ENCODE results near the gene MACROD2.

MACROD2 gene

GRCh38 chr20:14896569-14896968 is 901.3 kb downstream of the MACROD2 start:
- TF ChIP-seq CTCF (IDR thresholded peaks at IDR 0.05; ENCODE audit: low read depth, low read length, missing control alignments), result no peak
- no peak for DNase-seq (ENCODE audit: extremely low read depth, low read depth)

GRCh38 chr20:14897608-14898007 is 902.3 kb downstream of the MACROD2 start:
- TF ChIP-seq CTCF (IDR thresholded peaks at IDR 0.05; ENCODE audit: low read depth, low read length, missing control alignments), result no peak
- DNase-seq (ENCODE audit: extremely low read depth, low read depth), result no peak
- no peak overlapping the region for H3K4me3 ChIP-seq (replicated peaks; ENCODE audit: low read depth, low read length)

More at GRCh38 chr20:14896569-14896968, 901.3 kb downstream of the MACROD2 start:
- H3K4me3 ChIP-seq (replicated peaks; ENCODE audit: low read depth, low read length), result no peak overlapping the region

- TF ChIP-seq CTCF (IDR thresholded peaks at IDR 0.05; ENCODE audit: low read depth, low read length, missing control alignments), result no peak
- no peak overlapping the region for H3K4me3 ChIP-seq (replicated peaks; ENCODE audit: low read depth, low read length)
- no peak for DNase-seq (ENCODE audit: extremely low read depth, low read depth)
These were observed 907.2 kb downstream of the MACROD2 start for GRCh38 chr20:14902432-14903089.

GRCh38 chr20:14906908-14907434 is 911.7 kb downstream of the MACROD2 start:
- H3K4me3 ChIP-seq (replicated peaks; ENCODE audit: low read depth, low read length), result no peak overlapping the region

GRCh38 chr20:14910126-14910525 is 914.8 kb downstream of the MACROD2 start:
- no peak overlapping the region for H3K4me3 ChIP-seq (replicated peaks; ENCODE audit: low read depth, low read length)
- no peak for TF ChIP-seq CTCF (IDR thresholded peaks at IDR 0.05; ENCODE audit: low read depth, low read length, missing control alignments)
- DNase-seq (ENCODE audit: extremely low read depth, low read depth), result no peak

More at GRCh38 chr20:14906908-14907434, 911.7 kb downstream of the MACROD2 start:
- DNase-seq (ENCODE audit: extremely low read depth, low read depth), result no peak
- no peak for TF ChIP-seq CTCF (IDR thresholded peaks at IDR 0.05; ENCODE audit: low read depth, low read length, missing control alignments)

GRCh38 chr20:14913896-14914620 is 918.7 kb downstream of the MACROD2 start:
- H3K4me3 ChIP-seq (replicated peaks; ENCODE audit: low read depth, low read length), result no peak overlapping the region
- no peak for DNase-seq (ENCODE audit: extremely low read depth, low read depth)
- TF ChIP-seq CTCF (IDR thresholded peaks at IDR 0.05; ENCODE audit: low read depth, low read length, missing control alignments), result no peak

Measured in HFF-Myc (cell line).